ENCODE measurements around the gene SEMA3D. TPM values are rescaled to one million over a fixed set of nuclear protein-coding genes. Genes with fewer than 3 reads are reported as not detected.
A peak's percentile ranks its signal among the peaks of the same experiment; 100 is the strongest.

The SEMA3D gene
- polyA plus RNA-seq (ENCODE audit: insufficient read length in 12 of 12): 10 to 100 TPM in 11 of 12 donors, not detected in 1; 12.1 to 72.9 (median 17.9) TPM
- long read RNA-seq, donor 1: 0 reads
- long read RNA-seq, donor 2, partial matches to known transcripts: 0 of 1 reads
- long read RNA-seq, donor 2, other reads (novel, unspliced or antisense): 0 of 1 reads
- long read RNA-seq, donor 3: 0 reads
- long read RNA-seq, donor 4: 0 reads
- long read RNA-seq, donor 5: 0 reads
- long read RNA-seq, donor 6: 0 reads
- long read RNA-seq, donor 7: 0 reads
- long read RNA-seq, donor 8: 0 reads
- long read RNA-seq, donor 9: 0 reads
- long read RNA-seq, donor 10: 0 reads
- long read RNA-seq, donor 11: 0 reads

GRCh38 chr7:85186521-85187241, at the start of gene SEMA3D:
Gene SEMA3D (minus strand): TSS chr7:85187056. CDS start chr7:85121891, 65,165 bp downstream.
- DNase-seq: peak; percentile 86

- no peak for DNase-seq
These were observed 47.9 kb upstream of the SEMA3D start for GRCh38 chr7:85234730-85235129.

- DNase-seq: no peak
These were observed 45.2 kb upstream of the SEMA3D start for GRCh38 chr7:85232068-85232467.

DNA sequence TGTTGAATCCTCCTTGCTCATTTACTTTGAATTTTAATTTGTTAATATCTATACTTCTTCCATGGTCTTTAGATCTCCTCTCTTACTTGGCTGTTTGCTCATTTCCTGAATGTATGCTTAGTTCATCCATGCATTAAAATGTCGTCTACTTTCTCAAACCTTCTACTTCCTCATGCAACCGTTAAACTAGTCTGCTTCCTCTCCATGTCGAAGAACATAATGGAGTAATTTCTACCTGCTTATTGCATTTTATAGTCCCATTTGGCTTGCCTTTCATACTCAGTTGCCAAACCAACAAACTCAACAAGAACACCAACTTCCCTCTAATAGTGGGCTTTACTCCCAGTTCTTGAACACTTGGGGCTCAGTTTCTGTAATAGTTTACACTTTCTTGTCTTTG, 43.8 kb upstream of the SEMA3D start:
- no peak for DNase-seq

- DNase-seq: no peak
These were observed 42.7 kb upstream of the SEMA3D start for GRCh38 chr7:85229544-85229943.

DNA sequence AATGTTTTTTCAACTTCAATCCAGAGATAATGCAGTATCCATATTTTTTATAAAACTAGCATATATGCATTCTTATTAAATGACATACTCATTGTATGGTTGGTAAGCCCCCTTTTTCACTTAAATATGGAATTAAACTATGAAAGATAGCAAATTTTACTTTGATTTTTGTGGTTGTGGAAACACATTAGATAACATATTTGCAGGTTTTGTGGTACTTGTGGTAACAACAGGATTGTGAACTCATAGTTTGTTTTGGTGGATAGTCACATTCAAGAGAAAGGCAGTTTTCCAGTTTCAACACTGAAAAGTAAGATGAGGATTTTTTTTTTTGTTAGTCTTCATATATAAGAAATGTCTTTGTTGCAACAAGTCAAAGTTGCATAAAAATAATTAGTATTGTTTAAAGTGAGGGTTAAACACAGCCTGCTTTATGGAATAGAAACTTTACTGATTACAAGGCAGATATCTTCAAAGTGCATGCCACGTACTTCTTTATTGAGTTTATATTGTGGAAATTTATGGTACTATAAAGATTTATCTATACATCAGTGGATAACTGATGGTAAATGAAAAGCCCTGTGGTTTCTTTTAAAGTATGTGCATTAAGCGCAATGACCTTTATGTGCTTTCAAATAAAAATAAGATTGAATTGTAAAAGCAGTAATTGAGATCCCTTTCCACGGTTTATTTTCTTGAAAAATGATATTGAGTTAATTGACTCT, 39.7 kb upstream of the SEMA3D start:
- DNase-seq: no peak

DNA sequence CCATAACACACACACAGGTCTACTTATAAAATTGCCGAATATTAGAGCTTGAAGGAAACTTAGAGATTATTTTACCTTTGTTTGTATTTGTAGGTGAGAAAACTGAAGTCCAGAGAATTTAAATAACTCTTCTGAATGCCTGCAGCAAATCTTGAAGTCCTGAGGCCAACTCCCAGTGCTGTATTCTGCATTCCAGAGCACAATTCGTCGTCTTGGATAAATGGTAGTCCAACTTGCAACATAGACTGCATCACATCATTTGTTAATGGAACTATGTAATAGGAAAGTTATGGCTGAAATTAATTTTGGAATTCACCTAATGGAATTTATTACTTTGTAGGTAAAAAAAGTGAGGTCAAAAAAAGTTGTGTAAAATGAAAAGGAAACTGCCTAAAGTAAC, 37.3 kb upstream of the SEMA3D start:
- DNase-seq: no peak

DNA sequence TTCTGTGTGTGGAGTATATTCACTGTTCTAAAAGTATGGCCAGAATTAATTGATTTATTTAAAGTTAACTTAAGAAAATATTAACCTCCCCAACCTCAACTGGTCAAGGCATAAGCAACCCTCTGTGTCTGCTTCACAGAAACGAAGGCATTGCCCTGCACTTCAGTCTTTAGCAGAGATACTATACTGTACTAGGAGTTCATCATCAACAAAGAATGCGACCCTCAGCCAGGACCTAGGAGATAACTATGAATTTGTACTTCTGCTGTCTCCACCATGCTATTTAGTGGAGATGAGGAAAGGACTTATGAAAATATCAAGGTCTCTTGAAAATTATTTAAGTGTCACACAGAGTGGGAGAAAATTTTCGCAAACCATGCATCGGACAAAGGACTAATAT, 35.7 kb upstream of the SEMA3D start:
- no peak for DNase-seq

GRCh38 chr7:85221796-85222195, 34.9 kb upstream of the SEMA3D start:
- DNase-seq: no peak

DNA sequence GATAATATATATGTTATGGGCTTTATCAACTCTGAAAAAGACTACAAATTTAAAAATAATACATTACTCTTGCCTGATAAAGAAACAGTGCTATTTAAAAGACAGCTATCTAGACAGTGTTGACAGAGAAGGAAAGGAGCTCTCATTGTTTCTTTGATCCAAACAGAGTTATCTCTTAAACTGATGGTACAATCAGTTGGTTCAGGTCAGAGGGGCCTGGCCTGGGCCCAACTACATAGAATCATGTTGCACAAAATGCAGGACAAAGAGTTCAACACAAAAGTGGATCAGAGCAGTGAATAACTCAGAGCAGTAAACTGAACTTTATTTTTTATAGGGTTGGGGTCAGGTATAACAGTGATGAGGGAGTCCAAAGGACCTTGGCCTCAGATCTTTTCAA, 33.8 kb upstream of the SEMA3D start:
- DNase-seq: no peak

GRCh38 chr7:85220023-85220422, 33.2 kb upstream of the SEMA3D start:
- DNase-seq: no peak

DNA sequence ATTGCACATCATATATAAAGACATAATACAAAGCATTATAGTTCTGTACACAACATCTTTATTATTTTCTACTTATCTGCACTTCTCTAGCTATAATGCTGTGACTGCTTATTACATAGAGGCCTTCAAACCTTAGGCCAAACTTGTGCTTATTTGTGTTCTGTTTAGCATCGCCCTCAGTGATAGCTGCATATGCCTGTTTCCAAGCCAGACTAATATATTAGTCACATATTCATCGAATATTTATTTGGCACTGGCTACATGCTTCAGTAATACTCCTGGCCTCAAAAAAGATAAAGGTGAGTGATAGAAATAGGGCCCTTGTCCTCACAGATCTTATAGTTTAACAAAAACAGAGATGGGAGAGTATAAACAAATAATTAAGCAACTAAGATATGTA, 30.2 kb upstream of the SEMA3D start:
- no peak for DNase-seq

DNA sequence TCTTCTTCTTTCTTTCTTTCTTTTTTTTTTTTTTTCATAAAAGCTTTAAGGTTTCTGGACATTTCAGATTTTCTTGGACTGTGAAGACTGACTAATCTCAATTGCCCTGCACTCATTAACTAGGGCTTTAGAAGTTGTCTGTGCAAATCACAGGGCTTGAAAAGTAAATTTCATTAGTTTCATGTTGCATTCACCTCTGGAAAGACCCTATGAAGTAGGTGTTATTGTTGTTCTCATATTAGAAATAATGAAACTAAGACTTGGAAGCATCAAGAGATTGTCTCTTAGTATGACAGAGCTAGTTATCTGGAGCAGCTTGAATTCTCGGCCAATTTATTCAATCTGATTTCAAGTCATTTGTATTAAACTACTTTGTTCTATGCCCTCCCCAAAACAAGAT, 28.2 kb upstream of the SEMA3D start:
- DNase-seq: no peak

DNA sequence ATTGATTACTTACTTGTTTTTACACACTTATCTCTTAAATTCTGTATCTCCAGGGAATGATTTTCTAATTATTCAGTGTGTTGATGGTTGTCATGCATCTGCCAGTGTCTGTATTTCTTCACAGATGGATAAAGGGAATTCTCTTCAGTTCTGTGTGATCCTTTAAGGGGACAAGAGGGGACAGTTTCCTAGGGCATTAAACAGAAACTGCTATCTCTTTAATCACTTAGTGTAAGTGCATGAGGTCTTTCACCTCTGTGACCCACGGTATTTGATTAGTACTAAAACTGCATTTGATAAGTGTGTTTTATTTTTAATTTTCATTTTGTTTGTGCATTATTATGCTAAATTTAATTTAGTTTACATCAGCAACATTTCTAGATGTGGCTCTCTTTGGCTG, 26.6 kb upstream of the SEMA3D start:
- no peak for DNase-seq

- no peak for DNase-seq
These were observed 18.9 kb upstream of the SEMA3D start for GRCh38 chr7:85205754-85206153.

GRCh38 chr7:85204496-85204895, 17.6 kb upstream of the SEMA3D start:
- no peak for DNase-seq

- no peak for DNase-seq
These were observed 17.2 kb upstream of the SEMA3D start for GRCh38 chr7:85204061-85204460.

DNA sequence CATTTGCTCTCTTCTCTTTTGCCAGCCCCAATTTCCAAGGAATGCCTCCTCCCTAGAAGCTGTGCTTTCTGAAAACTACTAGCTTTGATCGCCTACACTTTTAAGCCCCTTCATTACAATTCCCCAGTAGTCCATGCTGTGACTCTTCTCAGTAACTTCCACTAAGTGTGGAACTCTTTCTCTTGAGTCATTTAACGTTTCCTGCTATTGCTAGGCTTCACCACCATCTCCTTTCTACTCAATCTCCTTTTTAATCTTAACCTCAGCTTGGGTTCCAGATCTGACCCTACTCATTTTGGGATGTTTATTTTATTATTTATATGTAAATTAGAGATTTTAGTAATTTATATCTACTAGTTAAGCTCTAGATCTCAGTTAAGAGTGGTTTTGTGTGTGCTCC, 14.4 kb upstream of the SEMA3D start:
- DNase-seq: no peak

- no peak for DNase-seq
These were observed 9.8 kb upstream of the SEMA3D start for GRCh38 chr7:85196696-85197095.

- DNase-seq: no peak
These were observed 4.5 kb upstream of the SEMA3D start for GRCh38 chr7:85191383-85191782.

DNA sequence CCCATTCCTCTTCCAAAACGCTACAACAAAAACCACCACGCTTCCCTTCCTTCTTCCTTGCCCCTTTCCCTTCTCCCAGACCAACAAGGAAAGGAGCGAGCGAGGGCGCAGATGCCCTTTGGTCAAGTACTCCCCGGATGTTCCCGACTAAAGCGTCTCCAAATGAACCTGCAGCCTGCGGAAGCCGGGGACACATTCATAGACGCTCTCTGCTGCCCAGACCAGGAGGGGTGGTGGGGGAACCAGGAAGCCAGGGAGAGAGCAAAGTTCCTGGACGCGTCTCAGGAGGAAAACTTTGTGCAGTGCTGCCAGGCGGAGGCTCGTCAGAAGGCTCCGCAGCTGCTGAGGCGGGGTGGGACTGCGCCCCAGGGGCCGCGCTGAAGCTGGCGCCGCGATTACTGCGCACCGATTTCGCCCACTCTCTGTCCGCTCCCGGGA, 754 bp downstream of the SEMA3D start:
- DNase-seq: peak; percentile 62

DNA sequence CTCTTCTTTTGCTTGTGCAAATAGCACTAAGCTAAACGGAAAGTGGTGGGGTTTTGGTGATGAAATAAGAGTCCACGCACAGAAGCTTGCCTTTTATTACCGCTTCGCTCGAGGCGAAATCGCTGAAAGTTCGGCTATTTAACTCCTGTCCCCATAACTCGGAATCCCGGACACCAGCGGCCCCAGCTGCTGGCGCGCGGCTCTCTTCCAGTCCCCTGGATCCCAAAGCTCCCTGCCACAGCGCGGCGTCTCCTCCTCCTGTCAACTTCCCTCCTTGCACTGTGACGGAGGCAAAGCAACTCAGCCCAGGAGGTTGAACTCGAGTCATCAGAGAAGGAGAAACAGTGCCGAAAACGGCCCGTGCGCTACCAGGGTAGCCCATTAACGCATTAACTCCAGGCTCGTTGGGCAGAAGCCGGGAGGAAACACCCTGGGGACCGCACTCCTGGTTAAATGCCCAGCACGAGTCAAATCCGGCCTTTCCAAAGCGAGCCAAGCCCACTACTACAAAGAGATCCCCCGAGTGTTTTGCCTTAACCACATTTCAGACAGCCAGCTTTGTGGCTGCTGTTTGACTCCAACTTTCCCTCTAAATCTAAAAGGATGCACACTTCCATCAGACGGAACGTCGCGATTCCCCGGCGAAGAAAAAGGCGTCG, 1.3 kb downstream of the SEMA3D start:
- peak; percentile 85 for DNase-seq

All from muscle of arm (tissue), 14 donors.